22Rv1 (cell line): ENCODE measurements around the gene GPS1.
A peak's percentile ranks its signal among the peaks of the same experiment; 100 is the strongest.

Source experiments
- H3K27ac ChIP-seq: fragments of 450-650 bp; 2 replicates; pipeline ENCODE4 v1.5.1; 2017
- ZFX ChIP-seq: fragments of 450-650 bp; IDR thresholded peaks from 2 replicates; pipeline ENCODE4 v1.6.1; 2017; ENCODE audit warnings: antibody characterized with exemption, borderline replicate concordance
- TF ChIP-seq, protein P1 (sequence below): fragments of 450-650 bp; IDR thresholded peaks from 2 replicates; pipeline ENCODE4 v1.5.1; 2017; ENCODE audit warnings: mild to moderate bottlenecking

GPS1 gene

DNA sequence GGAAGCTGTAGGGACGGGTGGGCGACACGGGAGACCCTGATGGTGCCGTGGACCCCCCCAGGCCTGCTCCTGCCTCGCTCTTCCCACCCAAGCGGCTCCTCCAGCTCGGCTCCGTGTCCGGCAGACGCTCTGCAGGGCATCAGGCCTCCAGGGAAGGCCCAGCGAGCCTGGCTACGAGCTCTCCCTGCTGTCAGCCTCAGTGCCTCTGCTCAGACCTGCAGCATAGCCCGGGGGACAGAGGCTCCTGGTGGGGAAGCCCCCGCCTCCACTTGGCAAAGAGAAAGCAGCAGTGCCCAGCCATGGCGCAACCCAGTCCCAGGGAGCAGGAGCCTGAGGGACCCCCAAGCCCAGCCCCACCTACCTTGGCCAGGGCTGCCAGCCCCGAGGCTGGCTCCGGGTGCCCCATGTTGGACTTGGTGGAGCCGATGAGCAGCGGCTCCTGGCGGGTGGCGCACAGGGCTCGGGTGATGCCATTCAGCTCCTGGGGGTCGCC lies 40.4 kb downstream of the GPS1 start:
- H3K27ac ChIP-seq: peak overlapping the region; percentile 20; the same call in 1 of the 2 replicates
- TF ChIP-seq ZFX: no peak
- TF ChIP-seq, protein P1, sequence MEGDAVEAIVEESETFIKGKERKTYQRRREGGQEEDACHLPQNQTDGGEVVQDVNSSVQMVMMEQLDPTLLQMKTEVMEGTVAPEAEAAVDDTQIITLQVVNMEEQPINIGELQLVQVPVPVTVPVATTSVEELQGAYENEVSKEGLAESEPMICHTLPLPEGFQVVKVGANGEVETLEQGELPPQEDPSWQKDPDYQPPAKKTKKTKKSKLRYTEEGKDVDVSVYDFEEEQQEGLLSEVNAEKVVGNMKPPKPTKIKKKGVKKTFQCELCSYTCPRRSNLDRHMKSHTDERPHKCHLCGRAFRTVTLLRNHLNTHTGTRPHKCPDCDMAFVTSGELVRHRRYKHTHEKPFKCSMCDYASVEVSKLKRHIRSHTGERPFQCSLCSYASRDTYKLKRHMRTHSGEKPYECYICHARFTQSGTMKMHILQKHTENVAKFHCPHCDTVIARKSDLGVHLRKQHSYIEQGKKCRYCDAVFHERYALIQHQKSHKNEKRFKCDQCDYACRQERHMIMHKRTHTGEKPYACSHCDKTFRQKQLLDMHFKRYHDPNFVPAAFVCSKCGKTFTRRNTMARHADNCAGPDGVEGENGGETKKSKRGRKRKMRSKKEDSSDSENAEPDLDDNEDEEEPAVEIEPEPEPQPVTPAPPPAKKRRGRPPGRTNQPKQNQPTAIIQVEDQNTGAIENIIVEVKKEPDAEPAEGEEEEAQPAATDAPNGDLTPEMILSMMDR: no peak

- H3K27ac ChIP-seq: peak overlapping the region; percentile 25; the same call in 1 of the 2 replicates
- TF ChIP-seq ZFX: no peak
- TF ChIP-seq, protein P1: no peak
Observed at GRCh38 chr17:82092628-82092994, 40.9 kb downstream of the GPS1 start.

DNA sequence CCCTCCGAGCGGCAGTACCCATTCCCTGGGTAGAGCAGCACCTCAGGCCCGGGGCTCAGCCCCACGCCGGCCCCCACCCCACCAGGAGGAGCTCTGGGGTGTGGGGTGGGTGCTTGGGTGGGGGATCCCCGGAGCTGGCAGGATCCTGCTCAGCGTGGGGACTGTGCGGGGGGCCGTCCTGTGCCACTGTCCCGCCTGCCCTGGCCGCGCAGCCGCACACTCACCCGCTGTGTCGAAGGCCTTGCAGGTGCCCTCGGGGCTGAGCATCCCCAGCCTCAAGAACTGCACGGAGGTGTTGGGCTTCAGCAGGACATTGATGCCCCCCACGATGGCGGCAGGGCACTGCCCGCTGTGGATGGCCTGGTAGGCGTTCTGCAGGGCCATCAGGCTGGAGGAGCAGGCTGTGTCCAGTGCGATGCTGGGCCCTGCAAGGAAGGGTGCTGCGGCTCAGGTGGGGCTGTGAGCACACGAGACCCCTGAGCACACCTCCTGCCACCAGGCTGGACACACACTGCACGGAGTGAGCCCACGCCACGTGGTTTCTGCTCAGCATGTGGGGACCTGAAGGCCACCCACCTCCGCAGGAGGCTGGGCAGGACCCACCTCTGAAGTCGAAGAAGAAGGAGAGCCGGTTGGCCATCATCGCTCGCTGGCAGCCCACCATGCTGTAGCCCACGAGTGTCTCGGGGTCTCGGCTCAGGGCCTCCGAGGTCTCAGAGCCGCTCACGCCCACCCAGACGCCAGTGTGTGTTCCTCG lies 41.5 kb downstream of the GPS1 start:
- TF ChIP-seq, protein P1: no peak
- no peak for TF ChIP-seq ZFX
- peak overlapping the region; percentile 25; the same call in 1 of the 2 replicates for H3K27ac ChIP-seq

DNA sequence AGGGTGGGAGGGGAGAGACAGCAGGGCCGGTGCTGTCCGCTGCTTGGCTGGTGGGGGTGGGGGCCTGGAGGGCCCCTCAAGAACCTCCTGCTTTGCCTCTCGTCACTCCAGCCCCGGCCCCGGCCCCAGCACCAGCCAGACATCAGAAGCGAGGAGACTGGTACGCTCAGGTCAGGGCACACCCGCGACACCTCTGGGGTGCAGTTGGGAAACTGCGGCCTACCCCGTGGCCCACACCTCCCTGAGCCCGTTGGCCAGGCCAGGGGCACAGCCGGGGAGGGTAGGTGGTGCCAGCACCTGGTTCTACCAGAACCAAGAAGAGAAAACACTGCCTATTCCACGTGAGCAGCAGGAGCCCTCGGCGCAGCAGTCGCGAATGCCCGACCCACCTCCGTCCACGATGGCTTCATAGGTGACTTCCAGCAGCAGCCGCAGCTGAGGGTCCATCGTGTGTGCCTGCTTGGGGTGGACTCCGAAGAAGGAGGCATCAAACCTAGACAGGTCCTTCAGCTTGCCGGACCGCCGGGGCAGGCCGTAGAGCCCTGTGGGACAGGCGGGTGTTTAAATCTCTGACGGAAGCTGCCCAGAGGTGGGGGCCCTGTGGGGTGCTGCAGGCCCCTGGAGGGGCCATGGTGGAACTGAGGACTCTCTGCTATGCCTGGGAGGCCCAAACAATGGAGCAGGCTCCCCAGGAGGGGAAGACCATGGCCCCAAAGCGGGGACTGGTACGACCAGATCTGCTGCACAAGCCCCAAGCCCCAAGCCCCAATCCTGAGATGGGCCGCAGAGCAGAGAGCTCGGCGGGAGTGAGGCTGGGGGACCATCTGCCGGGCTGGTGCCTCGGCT lies 43.5 kb downstream of the GPS1 start:
- TF ChIP-seq ZFX: no peak
- TF ChIP-seq, protein P1: no peak
- H3K27ac ChIP-seq: peak overlapping the region; percentile 97

GRCh38 chr17:82095777-82096708 lies 44.3 kb downstream of the GPS1 start:
- H3K27ac ChIP-seq: peak overlapping the region; percentile 97
- TF ChIP-seq ZFX: no peak
- TF ChIP-seq, protein P1: no peak

DNA sequence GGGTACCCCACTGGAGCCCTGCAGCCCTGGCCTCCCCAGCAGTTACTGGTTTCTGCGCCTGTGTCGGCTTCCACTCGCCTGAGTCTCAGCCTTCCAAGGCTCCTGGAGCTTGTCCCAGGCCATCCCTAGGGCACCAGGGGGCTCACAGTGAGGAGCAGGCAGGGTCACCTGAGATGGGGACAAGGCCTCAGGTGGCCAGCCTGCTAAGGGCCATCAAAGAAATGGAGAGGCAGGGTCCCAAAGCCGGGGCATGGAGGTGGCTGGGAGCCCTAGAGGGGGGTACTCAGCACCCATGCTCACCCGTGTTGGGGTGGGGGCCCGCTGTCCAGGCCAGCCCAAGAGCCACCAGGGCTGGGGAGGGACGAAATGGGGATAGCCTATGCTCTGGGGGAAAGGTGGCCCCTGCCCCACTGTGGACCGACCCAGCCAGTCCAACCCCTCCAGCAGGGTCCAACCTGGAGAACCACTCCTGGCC lies 45.0 kb downstream of the GPS1 start:
- TF ChIP-seq ZFX: no peak
- TF ChIP-seq, protein P1: no peak
- H3K27ac ChIP-seq: peak overlapping the region; percentile 97
